Measurements from ENCODE around the gene CRISP1. TPM values are rescaled to one million over a fixed set of nuclear protein-coding genes. Genes with fewer than 3 reads are reported as not detected.

CRISP1 gene
- total and polyA plus RNA-seq, 2 of the 13 experiments (the other 11 are each of a cell fraction or from before 2014, with no cell fraction given), result not detected

- TF ChIP-seq MATR3 (CRISPR knock-in tag; IDR thresholded peaks at IDR 0.05) (no peak), IKZF1 (IDR thresholded peaks at IDR 0.05) (no peak), PLRG1 (conservative IDR thresholded peaks at IDR 0.05) (no peak), ZBTB7A (CRISPR knock-in tag; IDR thresholded peaks at IDR 0.05) (no peak), MYC (CRISPR knock-in tag; IDR thresholded peaks at IDR 0.05; ENCODE audit: borderline replicate concordance) (no peak), STAG1 (CRISPR knock-in tag; IDR thresholded peaks at IDR 0.05) (no peak), ATF2 (CRISPR knock-in tag; IDR thresholded peaks at IDR 0.05) (no peak), ZNF75D (CRISPR knock-in tag; IDR thresholded peaks at IDR 0.05; ENCODE audit: borderline replicate concordance) (no peak), KMT2B (CRISPR knock-in tag; IDR thresholded peaks at IDR 0.05) (no peak), ZNF180 (CRISPR knock-in tag; IDR thresholded peaks at IDR 0.05; ENCODE audit: borderline replicate concordance, low read depth) (no peak), ZBTB14 (CRISPR knock-in tag; IDR thresholded peaks at IDR 0.05) (no peak)
- no TSS peak for BruUV-seq (replicated peaks)
- Histone ChIP-seq H3K9ac (ENCODE audit: insufficient read depth, low read depth, low read length) (no peak overlapping the region), H3K27me3 (ENCODE audit: control insufficient read depth in 1 of 2, insufficient read depth in 2 of 2, low read length in 2 of 2) (no peaks in the 10 kb centered on the region), H3K36me3 (replicated peaks in 1 of 2; ENCODE audit: control insufficient read depth in 1 of 2, insufficient read depth in 2 of 2, low read length in 2 of 2) (no peaks in the 10 kb centered on the region), H3K4me2 (ENCODE audit: low read depth, low read length) (no peak overlapping the region), H4K20me1 (ENCODE audit: insufficient read depth, low read length) (no peaks in the 10 kb centered on the region), H3K4me1 (ENCODE audit: insufficient read depth, low read length) (no peaks in the 10 kb centered on the region), H3K79me2 (ENCODE audit: insufficient read depth, low read length) (no peaks in the 10 kb centered on the region), H3K27ac (ENCODE audit: extremely low read length, insufficient read depth, low read length) (no peak overlapping the region), H3K9me3 (ENCODE audit: low read length) (no peaks in the 10 kb centered on the region), H2AFZ (ENCODE audit: low read length) (no peak overlapping the region), H3K4me3 (replicated peaks in 1 of 3; ENCODE audit: insufficient read depth in 1 of 3, low read depth in 2 of 3, low read length in 3 of 3) (no peak overlapping the region)
- intact Hi-C loops (cut with micrococcal nuclease; ENCODE audit: unreplicated experiment) (loop anchor here (2.0 to 10.0 kb wide), 3 partner anchors 73 to 385 kb away; partner anchors contain the start of genes CENPQ and MMUT), in situ Hi-C loops (cut with HindIII; ENCODE audit: extremely low pct_ligation_motif_present, low pct_unique_long_range_greater_than_20kb) (loop anchor here (5.0 kb wide), 1 partner anchor 225 kb away; no protein-coding TSS in a partner anchor)
- CTCF ChIA-PET (ENCODE audit: low intra/inter-chr PET ratio, low total read pairs), result interaction anchor here (0.6 to 3.0 kb wide), 2 partner anchors 20 to 223 kb away, joined by 3 to 55 read pairs; no protein-coding TSS in a partner anchor
- FAIRE-seq (no peak), ATAC-seq (no peak), DNase-seq (ENCODE audit: low spot score) (no peak)
- 2% methylated on average over 2 of the region's 2 CpGs for WGBS (ENCODE audit: low lambda C conversion rate)
- POLR2A ChIA-PET, result no interaction called here
These were observed 18.7 kb downstream of the CRISP1 start for GRCh38 chr6:49847673-49848072.

Measured in HepG2 (cell line).